ENCODE measurements around the gene ARHGAP19. TPM values are rescaled to one million over a fixed set of nuclear protein-coding genes. Genes with fewer than 3 reads are reported as not detected.
A peak's percentile ranks its signal among the peaks of the same experiment; 100 is the strongest.

Gene ARHGAP19
- total and polyA plus RNA-seq, 2 of the 8 experiments (the other 6 are each of a cell fraction or from before 2014, with no cell fraction given), result 13.3 to 32.1 TPM

DNA sequence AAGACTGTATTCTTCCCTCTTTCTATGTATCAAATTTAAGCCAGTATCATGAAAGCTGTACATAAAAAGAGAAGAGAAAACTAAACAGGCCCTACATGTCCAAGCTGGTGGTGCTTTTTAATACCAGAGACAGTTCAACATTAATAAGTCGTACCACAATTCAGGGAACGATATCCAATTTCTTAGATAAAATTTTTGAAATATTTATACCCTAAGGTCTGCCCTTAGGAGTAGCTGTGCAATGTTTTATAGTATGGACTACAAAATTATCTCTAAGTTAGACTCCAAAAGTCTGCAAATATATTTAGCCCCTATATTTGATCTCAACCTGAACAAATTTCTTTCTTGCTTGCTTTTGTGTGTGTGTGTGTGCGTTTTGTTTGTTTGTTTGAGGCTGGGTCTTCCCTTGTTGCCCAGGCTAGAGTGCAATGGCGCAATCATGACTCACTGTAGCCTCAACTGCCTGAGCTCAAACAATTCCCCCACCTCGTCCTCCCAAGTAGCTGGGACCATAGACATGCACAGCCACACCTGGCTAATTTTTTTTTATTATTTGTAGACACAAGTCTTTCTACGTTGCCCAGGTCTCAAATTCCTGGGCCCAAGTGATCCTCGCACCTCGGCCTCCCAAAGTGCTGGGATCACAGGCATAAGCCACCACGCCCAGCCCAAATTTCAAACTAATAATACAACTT lies 13.2 kb downstream of the ARHGAP19 start:
- Histone ChIP-seq H3K27me3 (replicated peaks in 1 of 4; ENCODE audit: control insufficient read depth in 3 of 4, extremely low read depth in 1 of 4, insufficient read depth in 3 of 4, low read length in 3 of 4) (no peaks in the 10 kb centered on the region), H3K9me3 (ENCODE audit: insufficient read depth in 2 of 2, low read depth in 1 of 2, low read length in 1 of 2) (no peaks in the 10 kb centered on the region), H3K4me2 (ENCODE audit: insufficient read depth in 1 of 2, low read depth in 2 of 2, low read length in 2 of 2) (no peak overlapping the region), H3K23ac (ENCODE audit: insufficient read length) (no peak overlapping the region), H3K4me1 (replicated peaks in 1 of 4; ENCODE audit: control insufficient read depth in 3 of 4, insufficient read depth in 4 of 4, low read length in 3 of 4) (no peaks in the 10 kb centered on the region), H2BK5ac (ENCODE audit: low read depth, low read length) (0 out of 2 replicates have a peak overlapping the region, but pooled peaks have one; percentile 21), H3K23me2 (ENCODE audit: low read depth, low read length) (no peaks in the 10 kb centered on the region), H3K27ac (ENCODE audit: low read depth, low read length) (no peak overlapping the region), H2BK15ac (ENCODE audit: low read length) (no peak overlapping the region), H2AFZ (ENCODE audit: low read length) (no peak overlapping the region), H4K8ac (ENCODE audit: extremely low read depth, insufficient read depth, low read length) (no peak overlapping the region), H2BK20ac (ENCODE audit: low read length) (no peak overlapping the region), H4K20me1 (replicated peaks in 1 of 2; ENCODE audit: control insufficient read depth in 1 of 2, insufficient read depth in 2 of 2, low read length in 2 of 2) (no peaks in the 10 kb centered on the region), H3K79me1 (ENCODE audit: low read depth, low read length) (peaks cover 2% of the 10 kb centered on the region; the same call in 1 of the 2 replicates), H2BK12ac (ENCODE audit: low read depth, low read length) (no peak overlapping the region), H2BK120ac (replicated peaks; ENCODE audit: low read depth, low read length) (no peak overlapping the region), H3K79me2 (ENCODE audit: control insufficient read depth in 1 of 2, insufficient read depth in 2 of 2, low read length in 2 of 2) (peaks cover 0 to 24% of the 10 kb centered on the region in 2 experiments; a peak in 2 of 4 replicates), H3K4me3 (ENCODE audit: extremely low read depth in 1 of 4, insufficient read depth in 2 of 4, low read depth in 3 of 4, low read length in 4 of 4) (no peak overlapping the region), H3K14ac (ENCODE audit: insufficient read length) (no peak overlapping the region), H3K4ac (replicated peaks; ENCODE audit: insufficient read length, low read depth, low read length) (no peak overlapping the region), H3K36me3 (ENCODE audit: control insufficient read depth in 2 of 4, insufficient read depth in 4 of 4, low read length in 3 of 4) (no peaks in the 10 kb centered on the region), H4K5ac (ENCODE audit: insufficient read length, low read depth, low read length) (no peak overlapping the region), H3K56ac (replicated peaks; ENCODE audit: insufficient read length, low read depth, low read length) (no peak overlapping the region), H3K9ac (replicated peaks in 1 of 4; ENCODE audit: extremely low read depth in 1 of 4, low read depth in 3 of 4, low read length in 3 of 4) (no peak overlapping the region), H2AK5ac (ENCODE audit: low read depth, low read length) (no peak overlapping the region), H4K91ac (replicated peaks; ENCODE audit: insufficient read length, low read length) (no peak overlapping the region), H3K18ac (ENCODE audit: extremely low read depth, low read length) (no peak overlapping the region)
- 87% methylated on average over 9 of the region's 9 CpGs; no CpG with 5 or more reads in 1 of the 2 experiments for WGBS, 2 experiments (ENCODE audit: extremely low coverage in 1 of 2, insufficient coverage in 1 of 2, insufficient read length in 1 of 2, insufficient replicate concordance in 2 of 2, low coverage in 1 of 2, low lambda C conversion rate in 2 of 2, missing lambda C conversion rate in 1 of 2)
- DNase-seq (ENCODE audit: low read depth in 1 of 2, low spot score in 2 of 2), result no peak
- FAIRE-seq, result no peak
- POLR2A ChIA-PET (ENCODE audit: partially characterized antibody), result interaction anchor here (0.7 to 2.1 kb wide), 10 partner anchors 9 to 155 kb away, joined by 3 to 16 read pairs (median 4); partner anchors contain the start of genes ARHGAP19 and FRAT2
- TF ChIP-seq KDM1A (IDR thresholded peaks at IDR 0.05; ENCODE audit: borderline replicate concordance, low read length) (no peak), CEBPB (IDR thresholded peaks at IDR 0.05; ENCODE audit: low read depth, low read length) (peak; percentile 74)
- CTCF ChIA-PET (ENCODE audit: partially characterized antibody), result interaction anchor here (0.6 to 3.9 kb wide), 35 partner anchors 7 to 906 kb away, joined by 3 to 45 read pairs (median 5); partner anchors contain the start of genes ARHGAP19, FRAT1 and FRAT2
